H7 (cell line): Measurements from ENCODE around the gene OTX1. TPM values are rescaled to one million over a fixed set of nuclear protein-coding genes. Genes with fewer than 3 reads are reported as not detected.

Experiments used
- DNase-seq: peaks from one replicate; pipeline ENCODE4 v3.0.0; 2012
- H3K27me3 ChIP-seq: 2 replicates; pipeline ENCODE4 v1.6.0; 2011; ENCODE audit warnings: mild to moderate bottlenecking, low read length; ENCODE audit not compliant: control insufficient read depth, insufficient read depth
- H3K36me3 ChIP-seq: replicated peaks from 2 replicates; pipeline ENCODE4 v1.5.1; 2011; ENCODE audit warnings: low read length; ENCODE audit not compliant: control insufficient read depth, insufficient read depth
- H3K4me3 ChIP-seq: 2 replicates; pipeline ENCODE4 v1.5.1; 2011; ENCODE audit warnings: low read depth, mild to moderate bottlenecking, control low read depth, low read length, moderate library complexity; ENCODE audit not compliant: insufficient read depth
- total RNA-seq: library from RNA; depleted of rRNA; stranded (reverse); fragments of >200 nt; shearing (Covaris generic); gene quantifications from 2 replicates; pipeline ENCODE4 v1.2.3, GENCODE V29; 2014

Gene OTX1
- total RNA-seq, 1 experiment from 2014 or later: 0.03 TPM

DNA sequence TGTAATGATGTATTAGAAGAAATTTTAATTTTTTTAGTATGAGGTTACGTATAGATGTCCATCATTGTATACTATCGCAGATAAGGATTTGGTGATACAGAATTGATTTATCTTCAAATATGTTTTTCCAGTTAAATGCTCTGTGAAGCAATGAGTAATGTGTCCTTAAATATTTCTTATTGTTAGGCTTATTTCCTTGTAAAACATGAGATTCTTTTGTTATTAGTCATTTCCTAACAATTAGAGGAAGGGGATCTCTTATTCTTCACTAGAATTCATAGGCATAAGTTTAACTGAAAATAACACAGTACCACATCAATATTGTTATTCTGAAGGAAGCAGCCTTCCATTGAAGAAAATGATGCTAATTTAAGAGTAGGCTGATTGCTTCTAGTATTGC is 15.5 kb upstream of the OTX1 start:
- no peaks in the 10 kb centered on the region for H3K36me3 ChIP-seq
- H3K4me3 ChIP-seq: no peak overlapping the region
- H3K27me3 ChIP-seq: no peaks in the 10 kb centered on the region
- no peak for DNase-seq

DNA sequence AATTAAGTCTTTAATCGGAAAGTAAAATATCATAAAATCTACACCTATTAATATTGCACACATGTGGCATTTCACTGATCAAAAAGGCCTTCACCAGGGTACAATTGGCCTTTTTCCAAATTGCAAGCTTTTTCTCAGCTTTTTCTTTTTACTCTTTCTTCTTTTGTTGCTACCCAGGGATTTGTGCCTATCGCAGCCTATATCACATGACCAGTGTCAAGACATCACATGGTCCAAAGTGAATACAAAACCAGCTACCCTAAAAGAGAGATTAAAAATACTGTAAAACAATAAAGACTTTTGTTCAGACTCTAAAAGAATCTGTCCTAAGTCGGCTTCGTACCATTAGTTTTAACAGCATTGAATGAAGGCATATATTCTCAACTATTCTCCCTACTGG is 15.0 kb upstream of the OTX1 start:
- H3K36me3 ChIP-seq: no peaks in the 10 kb centered on the region
- H3K4me3 ChIP-seq: no peak overlapping the region
- H3K27me3 ChIP-seq: no peaks in the 10 kb centered on the region
- DNase-seq: no peak

DNA sequence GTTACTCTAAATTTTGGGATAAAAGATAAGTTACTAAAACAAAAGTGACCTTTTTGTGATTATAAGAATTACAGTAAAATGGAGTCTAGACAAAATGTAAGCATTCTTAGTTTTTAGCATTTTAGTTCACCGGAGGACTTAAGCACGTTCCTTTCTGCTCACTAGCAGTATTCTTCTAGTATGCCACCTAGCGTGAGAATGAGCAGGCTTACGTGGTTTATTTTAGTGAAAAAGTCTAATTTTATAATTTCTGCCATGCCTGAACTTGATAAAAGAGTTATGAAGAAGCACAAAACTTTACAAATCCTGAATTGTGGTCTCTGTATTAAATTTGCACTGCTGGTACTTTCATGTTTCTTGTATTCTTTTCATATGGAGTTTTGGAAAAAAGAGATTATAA is 12.6 kb upstream of the OTX1 start:
- H3K36me3 ChIP-seq: no peaks in the 10 kb centered on the region
- no peaks in the 10 kb centered on the region; the same call in 1 of the 2 replicates for H3K27me3 ChIP-seq
- DNase-seq: no peak
- H3K4me3 ChIP-seq: no peak overlapping the region

DNA sequence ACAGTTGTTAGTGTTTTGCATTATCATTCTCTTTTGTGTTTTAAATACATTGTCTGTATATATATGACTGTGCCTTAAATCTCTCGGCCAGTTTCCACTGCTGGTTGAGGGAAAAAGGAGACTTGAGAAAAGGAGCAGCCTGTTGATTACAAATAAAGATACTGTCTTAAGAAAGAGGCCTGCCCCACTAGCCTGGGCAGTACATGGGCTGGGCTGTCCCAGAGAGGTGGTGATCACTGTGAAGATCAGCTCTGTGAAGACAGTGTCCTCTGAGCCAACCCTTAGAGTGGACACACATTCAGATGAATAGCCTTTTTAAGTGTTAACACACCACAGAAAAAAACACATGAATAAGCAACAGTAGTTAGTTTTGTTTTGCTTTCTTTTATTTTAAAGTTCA is 10.0 kb upstream of the OTX1 start:
- DNase-seq: no peak
- no peaks in the 10 kb centered on the region for H3K36me3 ChIP-seq
- no peak overlapping the region for H3K4me3 ChIP-seq
- peaks cover 7% of the 10 kb centered on the region for H3K27me3 ChIP-seq

DNA sequence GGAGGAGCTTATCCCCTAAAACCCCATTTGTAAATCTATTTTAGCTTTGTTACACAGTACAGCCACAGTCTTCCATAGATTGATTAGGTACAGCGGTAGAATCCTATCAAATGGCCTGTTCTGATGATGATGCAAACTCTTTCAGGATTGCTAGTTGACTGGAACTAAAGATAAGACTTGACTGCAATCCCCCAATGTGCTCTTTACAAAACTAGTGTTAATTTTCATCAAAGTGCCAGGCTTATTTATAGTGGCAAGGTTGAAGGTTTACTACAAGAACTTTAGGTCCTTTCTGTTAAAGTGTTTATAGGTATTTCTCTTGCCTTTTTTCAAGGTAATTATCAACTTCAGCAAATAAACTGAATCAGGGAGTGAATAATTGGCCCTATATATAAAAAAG is 9.0 kb upstream of the OTX1 start:
- H3K4me3 ChIP-seq: no peak overlapping the region
- no peak for DNase-seq
- H3K27me3 ChIP-seq: peaks cover 17% of the 10 kb centered on the region
- no peaks in the 10 kb centered on the region for H3K36me3 ChIP-seq

DNA sequence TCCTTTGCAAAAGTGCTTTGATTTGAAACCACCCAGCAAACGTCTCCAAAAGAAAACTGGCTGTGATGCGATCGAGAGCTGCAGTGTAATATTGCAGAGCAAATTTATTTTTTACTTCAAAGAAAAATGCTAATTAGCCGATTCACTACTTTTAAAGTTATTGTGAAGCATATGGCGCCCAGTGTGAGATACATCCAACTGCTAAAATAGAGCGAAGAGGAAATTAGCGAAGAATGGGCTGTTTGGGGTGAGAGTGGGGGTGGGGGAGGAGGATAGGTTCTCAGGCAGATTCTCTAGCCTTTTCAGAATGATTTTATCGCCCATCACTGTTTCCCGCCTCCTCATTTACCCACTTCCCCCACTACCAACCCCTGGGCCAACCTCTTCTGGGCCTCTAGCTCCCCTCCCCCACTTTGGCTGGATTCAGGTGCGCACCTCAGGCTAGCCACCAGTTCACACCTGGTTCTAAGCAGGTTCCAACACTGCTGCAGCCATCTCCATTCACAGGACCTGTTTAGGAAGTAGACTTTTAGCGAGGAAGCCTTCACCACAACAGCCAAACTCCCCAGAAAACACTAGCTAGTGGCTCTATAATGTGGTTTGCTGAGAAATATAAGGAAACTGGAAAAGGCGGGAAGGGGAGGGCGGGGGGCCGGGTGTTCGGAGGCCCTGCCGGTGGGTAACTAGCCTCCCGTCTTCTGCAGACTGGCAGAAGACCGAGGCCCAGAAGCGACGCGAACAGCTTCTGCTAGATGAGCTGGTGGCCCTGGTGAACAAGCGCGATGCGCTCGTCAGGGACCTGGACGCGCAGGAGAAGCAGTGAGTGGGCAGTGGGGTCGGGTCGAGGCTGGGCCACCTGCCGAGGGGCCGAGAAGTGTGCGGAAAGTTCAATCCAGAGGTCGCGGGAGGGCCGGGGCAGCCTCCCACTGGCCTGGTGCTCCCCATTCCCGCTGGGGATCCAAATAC is 6.0 kb upstream of the OTX1 start:
- peak; percentile 76 for DNase-seq
- Histone ChIP-seq H3K27me3 (peaks cover 48% of the 10 kb centered on the region), H3K4me3 (peak overlapping the region; percentile 10; the same call in 1 of the 2 replicates), H3K36me3 (no peaks in the 10 kb centered on the region)

DNA sequence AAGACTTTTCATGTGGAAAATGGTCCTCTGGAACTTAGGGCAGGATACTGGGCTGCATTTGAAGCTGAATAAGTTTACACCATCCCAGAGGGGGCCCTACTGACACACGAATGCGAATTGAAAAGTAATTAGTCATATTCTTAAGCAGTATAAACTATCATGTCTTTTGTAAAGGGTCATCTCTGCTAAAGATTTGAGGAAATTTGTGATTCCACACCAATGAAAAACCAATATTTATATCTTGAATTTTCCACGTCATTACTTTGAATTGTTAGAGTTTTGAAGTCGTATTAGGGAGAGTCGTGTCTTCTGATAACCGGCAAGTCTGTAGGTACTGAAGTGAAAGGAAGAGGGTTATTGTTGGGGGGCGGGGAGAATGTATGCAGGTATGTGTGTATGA is 4.1 kb upstream of the OTX1 start:
- peaks cover 63% of the 10 kb centered on the region for H3K27me3 ChIP-seq
- DNase-seq: peak; percentile 27
- no peak overlapping the region for H3K4me3 ChIP-seq
- H3K36me3 ChIP-seq: no peaks in the 10 kb centered on the region

DNA sequence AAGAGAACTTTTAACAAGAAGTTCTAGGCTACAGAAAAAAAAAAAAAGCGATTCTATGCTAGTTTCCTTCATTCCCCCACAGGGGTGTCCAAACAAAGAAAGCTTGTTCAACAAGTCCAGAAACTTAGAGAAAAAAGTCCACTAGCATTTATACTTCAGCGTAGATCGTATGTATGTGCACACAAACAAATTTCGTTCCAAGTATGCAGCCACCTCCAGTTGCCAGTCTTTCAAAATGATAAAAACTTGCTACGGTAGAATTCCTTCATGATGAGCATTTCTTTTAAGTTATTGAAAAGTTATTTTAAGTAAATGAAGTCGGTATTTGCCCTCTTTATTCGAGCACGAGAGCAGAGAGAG is 3.7 kb upstream of the OTX1 start:
- Histone ChIP-seq H3K36me3 (no peaks in the 10 kb centered on the region), H3K27me3 (peaks cover 67% of the 10 kb centered on the region), H3K4me3 (peak overlapping the region; percentile 45; the same call in 1 of the 2 replicates)
- no peak for DNase-seq

DNA sequence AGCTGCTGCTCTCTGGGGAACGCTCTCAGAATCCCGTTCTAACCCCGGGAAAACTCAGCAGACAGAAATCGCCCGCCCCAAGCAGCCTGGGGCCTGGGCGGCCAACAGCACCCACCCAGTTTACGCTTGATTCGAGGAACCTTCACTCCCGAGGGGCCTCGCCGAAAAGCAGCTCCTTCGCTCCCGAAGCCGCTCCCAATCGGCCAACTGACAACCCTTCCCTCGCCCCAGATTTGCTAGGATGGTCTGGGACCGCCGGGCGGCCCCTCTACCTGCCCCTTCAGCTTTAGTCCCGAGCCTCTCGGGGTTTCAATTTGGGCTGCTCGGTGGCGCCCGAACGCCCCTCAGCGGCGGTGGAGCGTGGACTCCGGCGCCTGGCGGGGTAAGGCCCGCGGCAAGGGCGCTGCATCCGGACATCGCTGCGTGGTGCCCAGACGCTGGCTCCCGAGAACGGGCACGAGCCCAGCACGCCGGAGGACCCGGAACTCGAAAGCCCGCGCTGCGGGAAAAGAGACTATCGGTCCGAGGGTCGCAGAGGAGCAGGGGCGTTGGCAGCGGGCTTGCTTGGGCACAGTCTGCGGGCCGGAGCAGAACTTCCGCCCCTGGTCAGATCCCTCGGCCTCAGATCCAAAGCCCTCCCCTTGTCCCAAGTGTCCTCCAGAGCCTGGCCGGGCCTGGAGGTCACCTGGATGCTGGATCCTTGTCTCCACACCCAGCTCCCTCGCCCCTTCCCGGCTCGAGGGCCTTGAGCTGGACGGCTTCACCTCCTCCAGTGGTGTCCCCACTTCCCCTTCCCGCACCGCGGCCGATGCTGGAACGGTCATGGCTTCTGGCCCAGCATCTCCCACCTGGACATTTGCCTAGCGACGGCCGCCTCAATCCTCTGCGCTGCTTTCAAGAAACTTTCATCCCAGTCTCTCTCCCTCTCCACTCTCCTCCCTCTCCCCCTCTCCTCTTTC is 3.0 kb upstream of the OTX1 start:
- Histone ChIP-seq H3K4me3 (peak overlapping the region; percentile 45), H3K36me3 (no peaks in the 10 kb centered on the region), H3K27me3 (peaks cover 74% of the 10 kb centered on the region)
- peak; percentile 74 for DNase-seq

DNA sequence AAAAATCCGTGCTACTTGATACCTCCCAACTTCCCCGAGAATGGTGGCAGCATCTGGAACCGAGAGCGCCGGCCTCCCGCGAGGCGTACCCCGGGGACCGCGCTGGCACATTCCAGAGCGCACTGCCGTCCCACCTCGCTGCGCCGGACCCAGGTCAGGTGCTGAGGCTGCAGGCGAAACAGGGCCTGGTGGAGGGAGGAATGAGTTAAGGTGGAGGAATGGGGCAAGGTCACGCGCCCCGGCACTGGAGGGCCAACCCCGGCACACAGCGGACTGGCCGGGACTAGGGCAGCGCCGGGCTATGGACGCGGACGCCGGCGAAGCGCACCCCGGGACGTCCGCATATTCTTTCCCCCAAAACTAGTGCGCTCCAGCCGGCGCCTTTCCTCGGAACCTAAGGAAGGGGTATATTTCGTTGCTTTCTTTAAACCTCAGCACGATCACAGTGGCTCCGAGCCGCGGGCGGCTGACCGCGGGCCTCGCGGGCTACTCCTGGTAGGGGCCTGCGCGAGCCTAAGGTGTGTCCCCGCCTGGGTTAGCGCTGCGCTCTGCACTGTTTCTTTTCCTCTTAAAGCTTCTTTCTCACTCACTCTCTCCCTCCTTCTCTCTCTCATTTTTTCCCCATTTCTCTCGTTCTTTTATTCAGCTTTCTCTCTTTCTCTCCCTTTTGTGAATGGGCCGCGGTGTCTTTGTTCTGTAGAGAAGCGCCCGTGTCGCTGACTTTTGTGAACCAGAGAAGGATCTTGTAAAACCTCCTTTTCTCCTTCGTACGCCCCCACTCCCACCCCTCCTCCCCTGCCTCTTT is 2.1 kb upstream of the OTX1 start:
- Histone ChIP-seq H3K27me3 (peaks cover 83% of the 10 kb centered on the region), H3K4me3 (peak overlapping the region; percentile 45), H3K36me3 (no peaks in the 10 kb centered on the region)
- peak; percentile 84 for DNase-seq

DNA sequence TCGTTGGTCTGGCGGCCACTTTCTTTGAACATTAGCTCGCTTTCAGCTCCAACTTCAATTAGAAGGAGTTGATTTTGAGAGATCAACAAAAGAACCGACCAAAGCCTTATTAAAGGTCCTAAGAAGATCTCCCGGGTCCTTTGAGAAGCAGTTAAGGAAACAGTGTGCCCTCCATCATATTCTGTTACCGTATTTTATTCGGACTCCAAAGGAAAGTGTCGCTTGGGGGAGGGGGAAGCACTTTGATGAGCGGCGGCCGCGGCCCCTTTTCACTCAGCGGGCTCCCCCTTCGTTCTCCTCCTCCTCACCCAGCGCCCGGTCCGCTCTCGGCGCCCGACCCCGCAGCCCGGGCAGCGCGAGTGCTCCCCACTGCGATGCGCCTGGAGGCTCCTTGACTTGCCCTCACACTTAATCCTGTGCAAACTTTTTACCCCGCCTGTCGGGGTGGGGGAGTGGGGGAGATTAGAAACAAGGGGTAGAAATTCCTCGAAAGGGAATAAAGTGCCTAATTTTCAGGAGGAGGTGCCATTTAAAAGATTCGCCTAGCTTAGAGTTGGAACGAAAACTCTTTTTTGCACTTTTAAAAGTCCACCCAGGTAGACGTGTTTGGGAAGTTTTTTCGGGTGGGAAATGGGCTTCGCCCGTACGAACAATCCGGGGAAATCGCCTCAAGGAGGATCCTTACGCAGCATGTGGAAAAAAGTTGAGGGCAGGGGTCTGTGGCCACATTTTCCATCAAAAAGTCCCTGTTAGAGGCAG is 1.2 kb upstream of the OTX1 start:
- H3K4me3 ChIP-seq: peak overlapping the region; percentile 62
- peak; percentile 77 for DNase-seq
- no peaks in the 10 kb centered on the region for H3K36me3 ChIP-seq
- H3K27me3 ChIP-seq: peaks cover 91% of the 10 kb centered on the region

DNA sequence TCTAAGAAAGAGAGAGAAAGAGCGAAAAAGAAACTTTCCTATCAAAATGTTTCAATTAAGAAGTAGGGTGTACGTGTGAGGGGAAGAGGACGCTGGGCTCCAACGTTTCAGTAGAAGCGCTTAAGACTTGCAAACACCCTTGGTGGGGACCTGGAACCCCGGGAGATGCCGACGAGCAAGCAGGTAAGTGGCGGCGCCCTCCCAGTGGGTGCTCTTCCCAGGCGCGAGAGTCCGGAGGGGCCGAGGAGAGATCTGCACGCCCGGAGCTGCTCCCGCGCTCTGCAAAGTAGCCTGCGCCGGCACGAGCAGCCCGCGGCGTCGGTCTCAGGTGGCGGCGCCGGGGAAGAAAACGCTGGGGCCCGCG is 678 bp upstream of the OTX1 start:
- no peaks in the 10 kb centered on the region for H3K36me3 ChIP-seq
- peaks cover 96% of the 10 kb centered on the region for H3K27me3 ChIP-seq
- DNase-seq: peak; percentile 89
- H3K4me3 ChIP-seq: peak overlapping the region; percentile 62

DNA sequence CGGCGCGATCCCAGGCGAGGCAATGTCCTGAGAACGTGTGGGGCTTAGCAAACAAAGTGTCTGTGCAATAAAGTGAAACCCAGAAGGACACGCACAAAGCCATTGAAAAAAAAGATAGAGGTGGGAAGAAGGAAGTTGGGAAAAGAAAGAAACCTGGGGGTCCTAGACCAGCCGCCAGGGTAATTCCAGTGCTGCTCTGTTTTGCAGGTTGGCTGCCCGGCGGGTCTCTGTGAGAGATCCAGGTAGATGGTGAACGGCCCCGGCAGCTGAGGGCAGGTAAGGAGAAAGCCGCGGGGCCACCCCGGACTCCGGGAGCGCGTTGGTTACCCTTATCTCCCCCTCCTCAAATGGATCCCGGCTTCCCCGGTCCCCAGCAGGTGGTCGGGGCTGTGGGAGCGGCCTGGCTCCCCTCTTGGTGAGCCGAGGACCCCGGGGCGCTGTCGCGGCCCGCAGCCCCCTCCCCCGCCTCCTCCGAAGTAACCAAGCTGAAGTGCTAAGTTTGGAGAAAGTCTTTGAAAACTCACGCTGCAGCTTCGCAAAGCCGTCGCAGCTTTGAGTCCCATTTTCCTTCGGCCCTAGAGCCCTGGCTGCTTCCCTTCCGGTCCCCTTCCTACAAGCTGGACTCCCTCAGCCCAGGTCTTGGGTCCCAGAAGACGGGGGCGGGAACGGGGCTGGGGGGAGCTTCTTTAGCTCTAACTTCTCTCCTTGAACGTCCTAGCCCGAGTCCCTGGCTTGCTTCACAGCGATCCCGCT is 588 bp downstream of the OTX1 start:
- H3K27me3 ChIP-seq: peaks cover 96% of the 10 kb centered on the region
- no peaks in the 10 kb centered on the region for H3K36me3 ChIP-seq
- peak; percentile 85 for DNase-seq
- H3K4me3 ChIP-seq: peak overlapping the region; percentile 60
